HG02970 (cell line): Measurements from ENCODE around the gene CAMTA1.
"Not testable (repeated sequence)": the region's sequence is repeated elsewhere in the genome, so short reads cannot be mapped to it uniquely, and the experiment has no call there.

ENCODE experiments used
- ATAC-seq: cut with Tn5 transposase; IDR thresholded peaks from one replicate; pipeline ENCODE4 v1.9.1; 2021; ENCODE audit warnings: mild to moderate bottlenecking, moderate library complexity, moderate number of reproducible peaks; ENCODE audit not compliant: unreplicated experiment, low FRiP score

Gene CAMTA1

DNA sequence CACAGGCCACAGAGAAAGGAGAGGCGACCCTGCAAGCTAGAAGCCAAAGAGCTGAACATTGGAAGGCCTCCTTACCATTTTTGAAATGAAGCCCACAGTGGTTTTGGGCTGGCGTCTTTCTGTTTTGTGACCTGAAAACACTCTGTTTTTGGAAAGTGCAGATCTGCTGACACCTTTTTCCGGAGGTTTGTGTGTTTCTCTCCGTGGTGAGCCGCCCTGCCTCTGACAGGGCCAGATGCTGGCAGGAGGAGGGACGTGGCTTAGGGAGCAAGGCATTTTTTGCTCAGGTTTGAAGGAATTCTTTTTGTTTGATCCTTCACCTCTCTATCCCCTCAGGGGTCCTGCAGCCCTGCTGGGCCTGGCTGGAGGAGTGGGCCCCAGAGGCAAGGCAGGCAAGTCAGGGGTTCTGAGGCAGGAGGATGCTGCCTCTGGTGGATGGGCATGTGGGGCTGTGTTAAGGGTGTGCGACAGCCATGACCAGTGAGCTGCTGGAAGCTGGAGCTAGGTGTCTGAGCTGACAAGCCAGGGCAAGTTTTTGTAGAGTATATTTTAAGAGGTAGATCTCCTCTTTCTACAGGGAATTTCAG, 133.8 kb downstream of the CAMTA1 start:
- no peak for ATAC-seq

DNA sequence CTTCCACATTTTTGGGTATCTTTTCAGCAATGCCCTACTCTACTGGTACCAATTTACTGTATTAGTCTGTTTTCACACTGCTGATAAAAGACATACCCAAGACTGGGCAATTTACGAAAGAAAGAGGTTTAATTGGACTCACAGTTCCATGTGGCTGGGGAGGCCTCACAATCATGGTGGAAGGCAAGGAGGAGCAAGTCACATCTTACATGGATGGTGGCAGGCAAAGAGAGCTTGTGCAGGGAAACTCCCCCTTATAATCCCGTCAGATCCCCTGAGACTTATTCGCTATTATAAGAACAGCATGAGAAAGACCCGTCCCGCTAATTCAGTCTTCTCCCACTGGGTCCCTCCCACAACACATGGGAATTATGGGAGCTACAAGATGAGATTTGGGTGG, 136.3 kb downstream of the CAMTA1 start:
- ATAC-seq, result not testable (repeated sequence)

DNA sequence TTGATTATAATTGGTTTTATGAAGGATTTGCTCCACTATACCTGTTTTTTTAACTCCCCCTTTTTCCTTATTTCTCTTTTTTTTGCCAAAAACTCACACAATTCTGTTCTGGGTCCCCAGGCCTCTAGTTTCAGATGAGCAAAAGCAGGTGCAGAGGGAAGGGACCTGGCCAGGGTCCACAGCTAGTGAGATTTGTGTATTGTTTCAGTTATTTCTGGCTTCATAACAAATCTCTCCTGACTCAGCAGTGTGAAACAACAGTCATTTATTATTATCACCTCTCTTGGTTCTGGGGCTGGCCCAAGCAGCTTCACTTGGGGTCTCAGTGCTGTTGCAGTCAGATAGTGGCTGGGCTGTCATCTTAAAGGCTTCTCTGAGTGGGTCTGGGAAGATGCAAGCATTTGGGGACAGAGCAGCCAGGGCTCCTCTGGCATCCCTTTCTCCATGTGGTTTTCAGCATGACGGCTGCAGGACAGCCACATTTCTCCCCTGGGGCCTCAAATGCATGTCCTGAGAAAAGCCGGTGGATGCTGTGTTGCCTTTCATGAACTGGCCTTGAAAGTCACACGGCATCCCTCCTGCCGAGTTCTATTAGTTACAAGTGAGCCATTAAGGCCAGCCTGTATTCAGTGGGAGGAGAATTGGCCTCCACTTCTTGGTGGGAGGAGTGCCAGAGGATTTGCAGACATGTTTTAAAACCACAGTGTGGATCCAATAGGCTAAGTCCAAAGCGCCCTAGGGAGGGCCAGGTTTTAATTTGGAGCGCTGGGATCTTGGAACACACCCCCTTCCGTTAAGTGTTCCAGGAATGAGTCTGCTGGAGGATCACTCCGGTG, 137.1 kb downstream of the CAMTA1 start:
- ATAC-seq, result no peak

DNA sequence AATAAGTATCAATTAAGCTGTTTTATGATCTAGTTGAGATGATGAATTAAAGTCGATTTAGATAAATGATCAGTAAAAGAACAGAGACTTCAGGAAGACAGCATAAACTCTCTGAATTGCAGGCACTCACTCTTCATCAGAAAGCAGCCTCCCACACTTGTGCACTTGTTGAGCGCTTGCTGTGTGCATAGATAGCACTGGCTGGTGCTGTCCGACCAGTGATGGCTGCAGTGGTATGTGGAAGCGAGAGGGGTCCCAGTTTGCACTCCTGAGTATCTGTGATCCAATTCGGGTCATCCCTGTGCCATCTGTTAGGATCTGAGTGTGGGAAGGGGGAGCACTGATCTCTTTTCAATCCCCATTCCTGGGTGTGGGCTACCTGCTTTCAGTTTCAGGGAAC, 137.8 kb downstream of the CAMTA1 start:
- no peak for ATAC-seq

DNA sequence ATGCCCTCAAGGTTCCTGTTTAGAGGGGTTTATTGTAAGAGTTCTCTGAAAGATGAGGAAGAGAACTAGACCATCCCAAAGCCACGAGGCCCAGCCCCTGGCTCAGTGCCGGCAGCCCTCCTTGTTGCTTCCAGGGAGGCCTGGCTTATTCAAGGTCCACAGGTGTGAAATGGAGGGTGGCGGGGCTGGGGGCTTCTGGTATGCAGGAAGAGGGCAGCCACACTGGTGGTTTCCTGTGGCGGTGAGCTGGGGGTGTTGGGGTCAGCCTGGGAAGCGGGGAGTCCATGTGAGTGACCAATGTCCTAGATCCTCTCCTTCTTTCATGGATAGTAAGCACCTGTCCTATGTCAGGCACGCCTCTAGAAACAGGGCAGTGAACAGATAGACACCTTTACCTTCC, 138.2 kb downstream of the CAMTA1 start:
- no peak for ATAC-seq

DNA sequence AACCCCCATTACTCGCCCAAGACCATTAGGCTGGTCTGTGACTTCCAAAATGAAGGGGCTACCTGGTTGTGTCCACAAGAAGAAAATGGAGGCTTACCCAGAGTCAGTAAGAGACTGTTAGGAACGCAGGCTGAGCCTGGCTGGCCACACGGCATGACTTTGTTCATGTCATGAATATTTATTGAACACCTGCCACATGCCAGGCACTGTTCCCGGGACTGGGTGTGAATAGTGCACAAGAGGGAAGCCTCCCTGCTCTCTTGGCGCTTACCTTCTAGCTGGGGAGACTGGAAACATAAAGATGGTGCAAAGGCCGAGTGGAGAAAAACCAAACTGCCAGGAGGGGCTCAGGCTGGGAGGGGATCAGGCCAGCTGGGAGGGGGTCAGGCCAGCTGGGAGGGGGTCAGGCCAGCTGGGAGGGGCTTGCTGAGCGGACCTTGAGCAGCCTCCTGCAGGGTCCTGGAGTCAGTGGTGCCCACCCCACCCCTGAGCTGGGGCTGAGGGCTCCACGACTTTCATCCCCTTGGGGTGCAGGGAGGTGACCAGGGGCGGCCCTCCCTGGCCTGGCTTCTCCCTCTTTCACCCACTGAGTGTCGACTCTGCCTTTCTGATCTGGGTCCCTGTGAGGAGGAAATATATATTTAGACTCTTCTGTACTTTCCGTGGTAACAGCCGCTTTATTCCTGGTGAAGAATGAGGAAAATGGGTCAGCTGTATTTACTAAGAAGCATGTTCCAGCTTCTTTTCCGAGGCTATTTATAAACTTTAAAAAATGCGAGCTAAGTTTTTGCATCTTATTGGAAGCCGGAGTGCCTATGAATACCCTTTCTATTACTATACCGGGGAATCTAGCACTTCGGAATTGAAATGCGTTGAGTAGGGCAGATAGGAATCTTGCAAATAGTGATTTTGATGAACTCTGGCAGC, 139.0 kb downstream of the CAMTA1 start:
- ATAC-seq, result no peak

DNA sequence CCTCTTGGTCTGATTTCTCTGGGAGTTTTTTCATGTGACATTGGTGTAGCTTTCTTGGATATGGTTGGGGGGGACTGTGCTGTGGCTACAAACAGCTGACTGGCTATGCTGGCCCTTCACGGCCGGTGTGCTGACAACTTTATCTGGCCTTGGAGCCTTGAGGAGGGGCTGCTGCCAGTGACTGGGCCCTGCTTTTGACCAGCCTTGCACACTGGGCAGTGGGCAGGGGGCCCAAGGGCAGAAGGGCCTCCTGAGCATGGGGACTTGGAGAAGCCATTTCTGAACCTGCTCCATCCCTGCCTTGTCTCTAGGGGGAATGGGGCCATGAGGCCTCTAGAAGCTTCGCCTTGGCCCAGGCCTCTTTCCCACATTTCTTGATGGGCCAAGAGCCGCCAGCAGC, 139.6 kb downstream of the CAMTA1 start:
- no peak for ATAC-seq

DNA sequence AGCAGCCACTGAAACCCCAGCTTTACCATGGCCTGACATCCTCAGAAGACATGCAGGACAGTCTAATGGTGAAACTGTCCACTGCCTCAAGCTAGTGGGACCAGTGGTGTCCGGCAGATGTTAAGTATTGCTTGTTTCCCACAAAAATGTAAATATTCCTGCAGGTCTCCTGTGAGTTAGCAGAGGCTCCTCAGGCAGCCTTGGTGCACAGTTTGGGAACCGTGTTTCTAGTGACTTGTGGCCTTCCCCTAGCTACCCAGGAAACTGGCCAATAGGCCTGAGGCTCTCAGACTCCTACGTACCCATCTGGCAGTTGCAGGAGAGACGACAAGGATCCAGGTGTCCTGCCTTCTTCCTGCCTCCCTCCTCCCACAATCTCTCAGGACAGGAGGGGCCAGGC, 142.4 kb downstream of the CAMTA1 start:
- ATAC-seq, result no peak

DNA sequence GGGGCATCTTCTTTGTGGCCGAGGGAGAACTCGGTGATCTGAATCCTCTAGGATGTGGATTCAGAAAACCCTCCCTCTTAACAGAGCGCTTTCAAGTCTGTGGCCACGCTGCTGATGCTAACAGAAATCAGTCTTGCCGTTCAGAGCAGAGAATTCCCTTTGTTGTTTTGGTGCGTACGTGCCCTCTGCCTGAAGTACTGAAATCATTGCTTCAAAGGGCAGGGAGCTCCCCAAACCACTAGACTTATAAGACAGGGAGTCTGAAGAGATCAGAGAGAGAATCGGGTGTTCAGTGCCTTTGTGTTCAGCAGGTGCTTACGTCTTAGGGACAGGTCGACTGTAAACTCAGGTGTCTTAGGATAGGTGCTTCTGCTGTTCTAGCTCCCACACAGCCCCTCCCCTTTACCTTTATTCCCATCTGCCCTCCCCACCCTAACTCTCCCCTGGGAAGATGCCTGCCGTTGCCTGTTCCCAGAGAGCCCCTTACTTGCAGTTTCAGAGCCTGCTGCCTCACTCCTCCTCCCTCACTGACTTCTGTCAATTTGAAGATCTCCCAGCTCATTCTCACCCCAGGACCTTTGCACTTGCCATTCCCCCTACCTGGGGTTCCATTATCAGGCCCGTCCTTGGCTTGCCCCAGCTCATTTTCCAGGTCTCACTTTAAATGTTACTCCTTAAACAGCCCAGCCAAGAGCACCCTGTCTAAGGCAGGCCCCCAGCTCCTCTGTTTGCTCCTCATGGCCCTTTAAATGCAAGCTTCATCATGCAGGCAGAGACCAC, 143.0 kb downstream of the CAMTA1 start:
- no peak for ATAC-seq

DNA sequence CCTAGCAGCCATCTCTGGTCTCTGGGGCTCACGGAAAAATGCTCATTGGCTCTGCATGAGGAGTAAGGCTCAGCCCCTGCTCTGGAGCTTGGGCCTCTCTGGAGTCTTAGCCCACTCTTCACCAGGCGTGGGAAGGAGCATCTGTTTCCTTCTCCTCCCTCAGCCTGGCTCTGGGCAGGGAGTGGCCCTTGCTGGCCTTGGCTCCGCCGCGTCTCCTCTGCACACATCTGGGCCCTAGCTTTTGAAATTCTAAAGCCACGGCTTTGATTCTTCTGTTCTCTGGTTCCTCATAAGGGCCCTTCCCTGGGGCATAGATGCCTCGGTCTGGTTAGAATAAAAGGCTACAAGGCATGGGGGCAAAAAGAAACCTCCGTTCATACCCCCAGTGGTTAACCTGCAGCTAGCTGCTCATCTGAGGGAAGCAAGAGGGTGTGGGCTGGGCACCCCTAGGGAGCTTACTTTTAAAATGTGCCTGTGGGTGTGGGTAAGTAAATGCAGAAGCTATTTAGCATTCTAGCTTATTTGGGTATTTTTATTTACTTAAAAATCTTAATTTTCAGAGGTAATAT, 145.6 kb downstream of the CAMTA1 start:
- ATAC-seq, result no peak

DNA sequence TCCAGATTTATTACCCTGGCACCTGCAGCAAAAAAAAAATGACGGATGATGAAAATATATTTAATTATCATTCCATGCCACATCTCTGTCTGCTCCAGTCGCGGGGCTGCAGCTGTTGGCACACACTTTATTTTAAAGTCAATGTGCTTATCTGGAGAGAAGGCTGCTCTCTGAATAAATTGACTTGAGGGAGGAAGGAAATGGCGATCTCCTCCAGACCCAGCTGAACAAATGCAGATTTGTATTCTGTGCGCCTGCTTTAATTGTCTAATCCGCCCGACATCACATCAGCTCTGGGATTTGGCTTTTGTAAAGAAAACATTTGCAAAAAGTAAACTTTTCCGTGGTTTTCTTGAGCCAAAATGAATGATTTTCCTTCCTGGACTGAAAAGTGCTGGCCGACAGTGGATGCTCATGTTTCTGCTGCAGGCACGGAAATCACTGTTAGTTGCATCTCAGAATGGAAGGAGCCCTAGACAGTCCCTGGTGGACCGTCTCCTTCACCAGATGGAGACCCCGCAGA, 150.2 kb downstream of the CAMTA1 start:
- ATAC-seq, result no peak

DNA sequence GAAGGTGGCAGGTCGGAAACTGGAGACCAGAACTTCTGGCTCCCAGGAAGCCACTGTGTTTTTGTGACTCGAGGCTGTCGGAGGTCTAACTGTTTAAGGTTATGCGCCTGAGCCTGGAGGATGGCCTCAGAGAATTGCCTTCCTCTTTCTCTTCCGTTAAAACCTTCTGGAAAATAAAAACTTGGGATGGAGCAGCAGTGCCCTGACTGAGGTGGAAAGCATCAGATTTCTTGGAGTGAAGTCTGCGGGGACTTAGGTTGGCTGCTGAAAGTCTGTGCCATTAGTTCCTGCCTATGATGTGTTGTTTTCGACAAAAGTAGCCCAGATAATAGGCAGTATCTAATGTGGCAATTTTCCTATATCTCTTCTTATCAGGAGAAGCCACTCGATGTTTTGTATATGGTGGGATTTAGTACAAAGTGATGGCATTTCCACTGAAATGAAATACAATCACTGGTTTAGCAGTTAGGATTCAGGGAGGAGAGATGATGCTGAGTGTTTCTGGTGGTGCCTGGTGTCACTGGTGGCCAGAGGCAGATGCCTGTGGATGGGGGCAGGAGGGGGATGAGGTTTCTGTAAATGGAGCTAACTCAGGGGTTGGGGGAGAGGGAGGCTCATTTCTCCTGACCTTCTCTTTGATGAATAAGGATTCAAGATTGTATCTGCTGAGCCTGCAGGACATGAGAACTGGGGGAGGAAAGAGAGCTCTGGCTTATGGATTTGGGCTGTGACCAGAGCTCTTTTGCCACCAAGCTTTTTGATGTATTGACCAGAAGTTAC, 150.8 kb downstream of the CAMTA1 start:
- ATAC-seq, result no peak

DNA sequence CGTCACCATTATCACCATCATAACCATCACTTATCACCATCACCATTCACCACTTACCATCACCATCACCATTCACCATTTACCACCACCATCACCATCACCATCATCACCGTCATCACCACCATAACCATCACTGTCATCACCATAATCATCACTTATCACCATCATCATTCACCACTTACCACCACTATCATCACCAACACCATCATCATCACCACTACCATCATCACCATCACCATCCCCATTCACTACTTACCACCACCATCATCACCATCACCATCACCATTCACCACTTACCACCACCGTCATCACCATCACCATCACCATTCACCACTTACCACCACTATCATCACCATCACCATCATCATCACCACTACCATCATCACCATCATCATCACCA, 151.8 kb downstream of the CAMTA1 start:
- ATAC-seq, result no peak

DNA sequence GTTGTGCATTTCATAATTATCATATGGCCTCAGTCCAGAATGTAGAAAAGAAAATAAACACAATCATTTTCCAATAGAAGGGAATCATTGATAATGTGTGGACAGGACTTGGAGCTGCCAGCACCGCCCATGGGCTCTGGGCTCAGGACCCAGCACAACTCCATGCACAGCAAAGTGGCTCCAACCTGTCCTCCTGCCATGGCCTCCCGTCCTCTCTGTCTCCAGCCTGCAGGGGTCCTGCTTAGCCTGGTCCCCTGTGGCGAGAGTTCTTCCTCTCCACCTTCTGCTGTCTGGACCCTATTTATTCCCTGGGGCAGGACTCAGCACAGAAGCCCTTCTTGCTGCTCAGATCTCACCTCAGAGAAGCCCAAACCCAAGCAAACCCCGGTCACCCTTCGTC, 154.1 kb downstream of the CAMTA1 start:
- no peak for ATAC-seq

DNA sequence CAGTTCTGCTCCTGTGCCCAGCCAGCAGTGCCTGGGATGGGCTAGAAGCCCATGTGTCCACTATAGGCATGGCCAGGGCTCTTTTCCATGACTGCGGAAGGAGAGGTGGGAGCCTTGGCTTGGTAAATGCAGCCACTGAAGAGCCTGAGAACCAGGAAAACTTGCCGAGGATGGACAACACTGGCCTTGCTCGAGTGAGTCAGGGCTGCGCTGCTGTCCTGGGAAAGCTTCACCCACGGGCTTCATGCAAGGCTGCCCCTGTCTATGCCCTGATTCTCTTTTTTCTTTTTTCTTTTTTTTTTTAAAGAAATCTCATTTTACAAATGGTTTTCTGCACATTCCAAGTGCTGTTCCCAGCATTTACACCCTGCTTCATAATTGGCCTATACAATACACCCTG, 156.5 kb downstream of the CAMTA1 start:
- ATAC-seq, result no peak

DNA sequence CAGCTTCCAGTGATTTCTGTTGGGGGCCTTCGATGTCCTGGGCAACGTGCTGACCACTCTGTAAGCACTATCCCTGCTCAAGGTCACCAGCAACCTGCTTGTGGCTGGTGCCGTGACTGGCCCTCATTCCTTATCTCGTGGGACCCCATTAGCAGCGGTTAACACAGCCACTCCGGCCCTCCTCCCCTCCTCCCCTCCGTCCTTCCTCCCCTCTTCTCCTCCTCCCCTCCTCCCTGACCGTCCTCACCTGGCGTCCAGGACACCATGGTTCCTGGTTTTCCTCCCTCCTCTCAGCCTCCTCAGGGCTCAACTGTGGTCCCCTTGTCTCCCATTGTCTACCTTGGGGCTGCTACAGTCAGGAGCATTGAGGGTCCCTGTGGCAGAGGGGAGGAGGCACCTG, 157.7 kb downstream of the CAMTA1 start:
- ATAC-seq, result no peak

DNA sequence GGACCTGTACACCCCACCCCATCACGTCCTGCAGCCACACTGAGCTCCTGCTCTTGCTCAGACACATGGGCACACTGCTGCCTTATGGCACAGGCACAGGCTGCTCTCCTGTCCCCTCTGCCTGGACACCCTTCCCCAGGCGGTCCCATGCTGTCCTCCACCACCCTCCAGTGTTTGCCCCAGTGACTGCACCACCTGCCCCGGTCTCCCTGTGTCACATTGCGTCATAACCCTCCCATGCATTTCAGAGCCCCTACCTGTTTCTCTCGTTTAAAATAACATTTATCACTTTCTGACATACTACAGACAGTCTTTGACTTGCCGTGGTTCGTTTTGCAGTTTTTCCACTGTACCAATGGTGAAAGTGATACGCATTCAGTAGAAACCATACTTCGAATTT, 159.2 kb downstream of the CAMTA1 start:
- ATAC-seq, result no peak

DNA sequence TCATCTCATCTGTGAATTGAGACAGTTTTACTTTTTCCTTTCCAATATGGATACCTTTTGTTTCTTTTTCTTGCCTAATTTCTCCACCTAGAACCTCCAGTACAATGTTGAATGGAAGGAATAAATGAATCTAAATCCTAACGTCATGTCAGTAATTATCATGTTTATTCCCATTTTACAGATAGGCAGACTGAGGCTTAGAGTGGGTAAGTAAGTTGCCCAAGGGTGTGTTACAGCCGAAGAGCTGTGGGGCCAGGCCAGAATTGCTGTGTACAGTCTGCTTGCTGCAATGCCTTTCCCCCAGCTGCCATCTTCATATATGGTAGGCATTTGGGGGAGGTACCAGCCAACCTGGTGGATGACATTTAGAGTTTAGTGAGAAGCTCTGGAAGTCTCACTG, 162.7 kb downstream of the CAMTA1 start:
- no peak for ATAC-seq

DNA sequence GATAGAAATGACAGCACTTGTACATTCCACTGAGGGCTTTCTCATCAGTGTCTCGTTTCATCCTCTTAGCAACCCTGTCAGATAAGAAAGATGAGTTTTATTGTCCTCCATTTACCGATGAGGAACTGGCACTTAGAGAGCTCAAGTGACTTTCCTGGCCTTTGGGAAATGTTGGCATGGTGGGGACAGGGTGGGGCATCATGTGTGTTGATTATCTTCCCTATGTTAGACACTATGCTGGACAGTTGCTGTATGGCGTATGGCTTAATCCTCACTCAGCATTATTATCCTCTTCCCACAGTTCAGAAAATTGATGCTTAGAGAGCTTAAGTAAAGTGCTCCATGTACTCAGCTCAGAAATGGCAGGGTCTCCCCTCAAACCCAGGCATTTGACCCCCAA, 163.2 kb downstream of the CAMTA1 start:
- no peak for ATAC-seq
